Measurements from ENCODE around the gene CADPS2. TPM values are rescaled to one million over a fixed set of nuclear protein-coding genes. Genes with fewer than 3 reads are reported as not detected.

CADPS2 gene
- total and polyA plus RNA-seq, 4 donors, result 16.0 to 76.7 (median 27.7) TPM

DNA sequence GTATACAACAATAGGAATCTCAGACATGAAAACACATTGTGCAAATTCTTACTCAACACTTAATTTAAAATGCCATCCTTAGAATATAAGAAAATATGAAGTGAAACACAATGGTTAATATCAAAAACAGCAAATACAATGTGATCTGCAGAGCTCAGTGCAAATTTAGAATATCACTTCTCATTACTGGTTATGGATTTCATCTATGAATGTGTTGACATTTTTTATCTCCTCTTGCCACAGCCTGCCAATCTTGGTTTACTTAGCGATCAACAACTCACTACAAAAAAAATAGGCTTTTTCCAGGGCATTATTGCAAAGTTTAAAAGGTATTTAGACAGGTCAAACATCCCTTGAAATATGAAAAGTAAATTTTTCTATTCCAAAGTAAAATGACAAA is 158.5 kb downstream of the CADPS2 start:
- ATAC-seq (ENCODE audit: insufficient read depth, low FRiP score) (no peak), DNase-seq (no peak)
- no peak overlapping the region for H3K4me3 ChIP-seq
- H3K27ac ChIP-seq (ENCODE audit: low read depth in 1 of 2, low read length in 1 of 2), result no peak overlapping the region
- TF ChIP-seq, protein P1, sequence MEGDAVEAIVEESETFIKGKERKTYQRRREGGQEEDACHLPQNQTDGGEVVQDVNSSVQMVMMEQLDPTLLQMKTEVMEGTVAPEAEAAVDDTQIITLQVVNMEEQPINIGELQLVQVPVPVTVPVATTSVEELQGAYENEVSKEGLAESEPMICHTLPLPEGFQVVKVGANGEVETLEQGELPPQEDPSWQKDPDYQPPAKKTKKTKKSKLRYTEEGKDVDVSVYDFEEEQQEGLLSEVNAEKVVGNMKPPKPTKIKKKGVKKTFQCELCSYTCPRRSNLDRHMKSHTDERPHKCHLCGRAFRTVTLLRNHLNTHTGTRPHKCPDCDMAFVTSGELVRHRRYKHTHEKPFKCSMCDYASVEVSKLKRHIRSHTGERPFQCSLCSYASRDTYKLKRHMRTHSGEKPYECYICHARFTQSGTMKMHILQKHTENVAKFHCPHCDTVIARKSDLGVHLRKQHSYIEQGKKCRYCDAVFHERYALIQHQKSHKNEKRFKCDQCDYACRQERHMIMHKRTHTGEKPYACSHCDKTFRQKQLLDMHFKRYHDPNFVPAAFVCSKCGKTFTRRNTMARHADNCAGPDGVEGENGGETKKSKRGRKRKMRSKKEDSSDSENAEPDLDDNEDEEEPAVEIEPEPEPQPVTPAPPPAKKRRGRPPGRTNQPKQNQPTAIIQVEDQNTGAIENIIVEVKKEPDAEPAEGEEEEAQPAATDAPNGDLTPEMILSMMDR (IDR thresholded peaks at IDR 0.05; ENCODE audit: control extremely low read depth, extremely low read depth), result no peak
- H3K9ac ChIP-seq (ENCODE audit: insufficient read depth in 1 of 2, low read length in 2 of 2), result no peak overlapping the region
- peaks cover 0 to 11% (median 0%) of the 10 kb centered on the region in 5 donors for H3K4me1 ChIP-seq (ENCODE audit: control insufficient read depth in 5 of 5, insufficient read depth in 5 of 5, low read length in 5 of 5)
- H3K27me3 ChIP-seq (ENCODE audit: control insufficient read depth in 3 of 3, insufficient read depth in 3 of 3, low read length in 2 of 3), result no peaks in the 10 kb centered on the region
- H3K9me3 ChIP-seq (ENCODE audit: control insufficient read depth in 4 of 4, insufficient read depth in 3 of 4, low read length in 3 of 4), result no peaks in the 10 kb centered on the region
- H3K36me3 ChIP-seq (ENCODE audit: control insufficient read depth in 4 of 4, insufficient read depth in 4 of 4, low read length in 4 of 4), result no peaks in the 10 kb centered on the region
- 74 to 85% methylated on average over 1 of the region's 1 CpG for whole genome bisulfite sequencing, 2 donors

DNA sequence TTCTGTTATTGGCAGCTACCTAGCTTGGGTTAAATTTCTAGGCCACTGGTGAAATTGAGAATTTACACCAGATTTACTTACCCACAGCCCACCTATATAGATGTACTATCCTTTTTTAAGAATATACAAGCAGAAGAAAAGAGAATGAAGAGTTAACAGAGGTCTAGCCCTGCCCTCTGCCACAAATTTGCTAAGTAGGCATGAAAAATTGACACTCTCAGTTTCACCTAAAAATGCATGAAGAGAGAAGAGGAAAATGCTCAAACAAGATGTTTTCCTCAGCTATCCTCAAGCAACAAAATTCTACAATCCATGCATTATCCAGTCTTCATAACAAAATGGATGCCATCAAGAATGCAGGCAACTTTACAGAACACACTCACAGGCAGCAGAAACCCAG is 158.9 kb downstream of the CADPS2 start:
- TF ChIP-seq, protein P1 (IDR thresholded peaks at IDR 0.05; ENCODE audit: control extremely low read depth, extremely low read depth), result no peak
- H3K9me3 ChIP-seq (ENCODE audit: control insufficient read depth in 4 of 4, insufficient read depth in 3 of 4, low read length in 3 of 4), result no peaks in the 10 kb centered on the region
- ATAC-seq (ENCODE audit: insufficient read depth, low FRiP score), result no peak

DNA sequence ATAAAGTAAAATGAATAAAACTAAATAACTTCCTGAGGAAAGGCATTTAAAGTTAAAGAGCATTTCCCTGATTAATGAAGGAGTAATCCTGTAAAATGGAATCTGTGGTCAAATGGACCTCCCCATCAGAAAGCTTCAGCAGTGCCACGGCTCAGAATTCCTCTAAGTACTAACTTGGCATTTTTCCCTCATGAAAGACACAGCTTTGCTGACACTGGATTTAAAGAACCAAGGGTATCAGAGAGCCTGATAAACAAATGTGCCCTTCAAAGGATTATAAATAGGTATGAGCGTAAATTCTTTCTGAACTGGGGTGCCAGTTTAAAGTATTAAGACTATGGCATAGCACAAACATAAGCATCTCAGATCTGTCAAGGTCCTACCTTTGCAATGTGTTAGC is 159.4 kb downstream of the CADPS2 start:
- no peak for ATAC-seq (ENCODE audit: insufficient read depth, low FRiP score)
- 74 to 78% methylated on average over 2 of the region's 2 CpGs for WGBS, 2 donors

More for the DNA sequence above, 158.9 kb downstream of the CADPS2 start:
- peak overlapping the region in 1 of 2 donors; percentile 9 for H3K27ac ChIP-seq (ENCODE audit: low read depth in 1 of 2, low read length in 1 of 2)
- DNase-seq, result no peak
- H3K4me3 ChIP-seq, result no peak overlapping the region
- no peaks in the 10 kb centered on the region for H3K27me3 ChIP-seq (ENCODE audit: control insufficient read depth in 3 of 3, insufficient read depth in 3 of 3, low read length in 2 of 3)
- no peaks in the 10 kb centered on the region for H3K36me3 ChIP-seq (ENCODE audit: control insufficient read depth in 4 of 4, insufficient read depth in 4 of 4, low read length in 4 of 4)
- H3K4me1 ChIP-seq (ENCODE audit: control insufficient read depth in 5 of 5, insufficient read depth in 5 of 5, low read length in 5 of 5), result peaks cover 0 to 11% (median 0%) of the 10 kb centered on the region in 5 donors
- no peak overlapping the region for H3K9ac ChIP-seq (ENCODE audit: insufficient read depth in 1 of 2, low read length in 2 of 2)

More for the DNA sequence above, 159.4 kb downstream of the CADPS2 start:
- H3K27ac ChIP-seq (ENCODE audit: low read depth in 1 of 2, low read length in 1 of 2), result peak overlapping the region in 1 of 2 donors; percentile 9
- H3K27me3 ChIP-seq (ENCODE audit: control insufficient read depth in 3 of 3, insufficient read depth in 3 of 3, low read length in 2 of 3), result no peaks in the 10 kb centered on the region
- no peak for DNase-seq
- H3K9me3 ChIP-seq (ENCODE audit: control insufficient read depth in 4 of 4, insufficient read depth in 3 of 4, low read length in 3 of 4), result no peaks in the 10 kb centered on the region
- H3K4me3 ChIP-seq, result no peak overlapping the region
- TF ChIP-seq, protein P1 (IDR thresholded peaks at IDR 0.05; ENCODE audit: control extremely low read depth, extremely low read depth), result no peak
- H3K4me1 ChIP-seq (ENCODE audit: control insufficient read depth in 5 of 5, insufficient read depth in 5 of 5, low read length in 5 of 5), result peaks cover 0 to 11% (median 0%) of the 10 kb centered on the region in 5 donors
- H3K36me3 ChIP-seq (ENCODE audit: control insufficient read depth in 4 of 4, insufficient read depth in 4 of 4, low read length in 4 of 4), result no peaks in the 10 kb centered on the region
- no peak overlapping the region for H3K9ac ChIP-seq (ENCODE audit: insufficient read depth in 1 of 2, low read length in 2 of 2)

Measured in lung (tissue), 12 donors.